Measurements from ENCODE around the gene SELENOM.

SELENOM gene

DNA sequence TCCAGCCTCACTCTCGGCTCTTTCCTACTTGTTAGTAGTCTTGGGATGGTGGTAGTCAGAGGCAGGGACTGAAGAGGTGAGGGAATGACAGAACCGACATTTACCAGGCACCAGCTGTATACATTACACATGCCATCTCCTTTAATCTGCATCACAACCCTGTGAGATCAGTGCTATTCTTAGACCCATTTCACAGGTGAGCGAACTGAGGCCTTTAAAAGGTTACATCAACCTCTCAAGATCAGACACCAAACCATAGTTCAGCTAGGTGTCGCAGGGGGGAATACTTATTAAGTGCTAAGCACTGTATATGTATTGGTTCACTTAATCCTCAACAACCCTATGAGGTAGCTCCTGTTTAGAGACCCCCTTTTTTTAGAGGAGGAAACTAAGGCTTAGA, 27.3 kb upstream of the SELENOM start:
- Histone ChIP-seq H3F3A (ENCODE audit: control insufficient read depth, insufficient read depth) (no peaks in the 10 kb centered on the region), H3K79me2 (ENCODE audit: control insufficient read depth, low read length) (no peaks in the 10 kb centered on the region), H3K27me3 (ENCODE audit: control insufficient read depth, low read length) (no peaks in the 10 kb centered on the region), H4K20me1 (ENCODE audit: control insufficient read depth, insufficient read depth, low read depth, low read length) (no peaks in the 10 kb centered on the region), H3K4me1 (ENCODE audit: control insufficient read depth, low read length) (no peaks in the 10 kb centered on the region), H3K4me3 (ENCODE audit: low read length) (no peak overlapping the region), H3K9me2 (replicated peaks; ENCODE audit: control insufficient read depth, low read length) (no peaks in the 10 kb centered on the region), H3K9me3 (ENCODE audit: control insufficient read depth, insufficient read depth, low read length) (no peaks in the 10 kb centered on the region), H3K27ac (ENCODE audit: low read depth, low read length) (no peak overlapping the region), H3K36me3 (ENCODE audit: control insufficient read depth, low read length) (no peaks in the 10 kb centered on the region), H3K4me2 (ENCODE audit: low read length) (no peak overlapping the region)
- TF ChIP-seq, protein P1, sequence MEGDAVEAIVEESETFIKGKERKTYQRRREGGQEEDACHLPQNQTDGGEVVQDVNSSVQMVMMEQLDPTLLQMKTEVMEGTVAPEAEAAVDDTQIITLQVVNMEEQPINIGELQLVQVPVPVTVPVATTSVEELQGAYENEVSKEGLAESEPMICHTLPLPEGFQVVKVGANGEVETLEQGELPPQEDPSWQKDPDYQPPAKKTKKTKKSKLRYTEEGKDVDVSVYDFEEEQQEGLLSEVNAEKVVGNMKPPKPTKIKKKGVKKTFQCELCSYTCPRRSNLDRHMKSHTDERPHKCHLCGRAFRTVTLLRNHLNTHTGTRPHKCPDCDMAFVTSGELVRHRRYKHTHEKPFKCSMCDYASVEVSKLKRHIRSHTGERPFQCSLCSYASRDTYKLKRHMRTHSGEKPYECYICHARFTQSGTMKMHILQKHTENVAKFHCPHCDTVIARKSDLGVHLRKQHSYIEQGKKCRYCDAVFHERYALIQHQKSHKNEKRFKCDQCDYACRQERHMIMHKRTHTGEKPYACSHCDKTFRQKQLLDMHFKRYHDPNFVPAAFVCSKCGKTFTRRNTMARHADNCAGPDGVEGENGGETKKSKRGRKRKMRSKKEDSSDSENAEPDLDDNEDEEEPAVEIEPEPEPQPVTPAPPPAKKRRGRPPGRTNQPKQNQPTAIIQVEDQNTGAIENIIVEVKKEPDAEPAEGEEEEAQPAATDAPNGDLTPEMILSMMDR (IDR thresholded peaks at IDR 0.05; ENCODE audit: low read depth, low read length, poor library complexity, severe bottlenecking) = no peak
- no peak for TF ChIP-seq EZH2phosphoT487 (IDR thresholded peaks at IDR 0.05; ENCODE audit: borderline replicate concordance, low read length)

DNA sequence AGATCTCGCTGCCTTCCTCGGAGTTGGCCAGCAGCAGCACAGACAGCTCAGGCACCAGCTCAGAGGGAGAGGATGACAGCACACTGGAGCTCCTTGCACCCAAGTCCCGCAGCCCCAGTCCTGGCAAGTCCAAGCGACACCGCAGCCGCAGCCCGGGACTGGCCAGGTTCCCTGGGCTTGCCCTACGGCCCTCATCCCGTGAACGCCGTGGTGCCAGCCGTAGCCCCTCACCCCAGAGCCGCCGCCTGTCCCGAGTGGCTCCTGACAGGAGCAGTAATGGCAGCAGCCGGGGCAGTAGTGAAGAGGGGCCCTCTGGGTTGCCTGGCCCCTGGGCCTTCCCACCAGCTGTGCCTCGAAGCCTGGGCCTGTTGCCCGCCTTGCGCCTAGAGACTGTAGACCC, 26.5 kb upstream of the SELENOM start:
- Histone ChIP-seq H3K4me2 (ENCODE audit: low read length) (no peak overlapping the region), H3K27me3 (ENCODE audit: control insufficient read depth, low read length) (no peaks in the 10 kb centered on the region), H3K79me2 (ENCODE audit: control insufficient read depth, low read length) (no peaks in the 10 kb centered on the region), H3F3A (ENCODE audit: control insufficient read depth, insufficient read depth) (no peaks in the 10 kb centered on the region), H3K36me3 (ENCODE audit: control insufficient read depth, low read length) (no peaks in the 10 kb centered on the region), H3K4me3 (ENCODE audit: low read length) (no peak overlapping the region), H3K9me2 (replicated peaks; ENCODE audit: control insufficient read depth, low read length) (no peaks in the 10 kb centered on the region), H4K20me1 (ENCODE audit: control insufficient read depth, insufficient read depth, low read depth, low read length) (no peaks in the 10 kb centered on the region), H3K4me1 (ENCODE audit: control insufficient read depth, low read length) (no peaks in the 10 kb centered on the region), H3K9me3 (ENCODE audit: control insufficient read depth, insufficient read depth, low read length) (no peaks in the 10 kb centered on the region), H3K27ac (ENCODE audit: low read depth, low read length) (no peak overlapping the region)
- TF ChIP-seq, protein P1 (IDR thresholded peaks at IDR 0.05; ENCODE audit: low read depth, low read length, poor library complexity, severe bottlenecking) = no peak
- no peak for TF ChIP-seq EZH2phosphoT487 (IDR thresholded peaks at IDR 0.05; ENCODE audit: borderline replicate concordance, low read length)

DNA sequence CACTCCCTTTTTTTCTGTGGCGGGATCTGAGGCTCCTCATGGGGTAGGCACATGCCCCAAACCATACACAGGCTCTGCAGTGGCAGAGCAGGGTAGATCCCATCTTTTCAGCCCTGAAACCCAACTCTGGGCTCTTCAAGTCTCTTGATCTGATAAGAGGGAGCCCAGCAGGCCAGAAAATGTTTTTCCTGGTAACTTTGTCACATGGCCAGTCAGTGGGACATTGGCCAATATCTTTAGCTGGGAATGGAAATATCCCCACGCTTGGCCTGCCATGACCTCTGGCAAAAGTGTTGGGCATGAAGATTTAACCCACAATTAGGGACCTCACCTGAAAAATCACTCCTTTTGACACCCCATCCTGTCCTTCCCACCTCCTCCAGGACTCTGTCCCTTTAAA, 23.5 kb upstream of the SELENOM start:
- Histone ChIP-seq H3F3A (ENCODE audit: control insufficient read depth, insufficient read depth) (no peaks in the 10 kb centered on the region), H3K4me3 (ENCODE audit: low read length) (no peak overlapping the region), H3K27ac (ENCODE audit: low read depth, low read length) (no peak overlapping the region), H3K27me3 (ENCODE audit: control insufficient read depth, low read length) (no peaks in the 10 kb centered on the region), H3K4me2 (ENCODE audit: low read length) (no peak overlapping the region), H3K9me2 (replicated peaks; ENCODE audit: control insufficient read depth, low read length) (no peaks in the 10 kb centered on the region), H4K20me1 (ENCODE audit: control insufficient read depth, insufficient read depth, low read depth, low read length) (no peaks in the 10 kb centered on the region), H3K4me1 (ENCODE audit: control insufficient read depth, low read length) (peaks cover 9% of the 10 kb centered on the region), H3K79me2 (ENCODE audit: control insufficient read depth, low read length) (no peaks in the 10 kb centered on the region), H3K9me3 (ENCODE audit: control insufficient read depth, insufficient read depth, low read length) (no peaks in the 10 kb centered on the region), H3K36me3 (ENCODE audit: control insufficient read depth, low read length) (no peaks in the 10 kb centered on the region)
- no peak for TF ChIP-seq EZH2phosphoT487 (IDR thresholded peaks at IDR 0.05; ENCODE audit: borderline replicate concordance, low read length)
- TF ChIP-seq, protein P1 (IDR thresholded peaks at IDR 0.05; ENCODE audit: low read depth, low read length, poor library complexity, severe bottlenecking) = no peak

DNA sequence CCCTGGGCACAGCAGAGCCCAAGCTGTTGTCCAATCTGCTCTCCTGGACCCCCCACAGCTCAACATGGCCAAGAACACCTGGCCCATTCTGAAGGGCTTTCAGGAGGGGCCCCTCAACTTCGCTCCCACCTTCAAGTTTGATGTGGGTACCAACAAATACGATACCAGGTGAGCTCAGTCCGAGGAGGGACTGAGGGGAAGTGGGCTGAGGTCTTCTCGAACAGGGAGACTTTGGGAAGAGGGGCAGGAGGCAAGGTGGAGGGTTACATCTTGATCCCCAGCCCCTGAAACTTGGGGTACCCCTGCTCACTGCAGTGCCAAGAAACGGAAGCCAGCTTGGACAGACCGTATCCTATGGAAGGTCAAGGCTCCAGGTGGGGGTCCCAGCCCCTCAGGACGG, 20.8 kb upstream of the SELENOM start:
- Histone ChIP-seq H3K4me3 (ENCODE audit: low read length) (no peak overlapping the region), H3K27ac (ENCODE audit: low read depth, low read length) (no peak overlapping the region), H3K9me2 (replicated peaks; ENCODE audit: control insufficient read depth, low read length) (no peaks in the 10 kb centered on the region), H3F3A (ENCODE audit: control insufficient read depth, insufficient read depth) (no peaks in the 10 kb centered on the region), H3K79me2 (ENCODE audit: control insufficient read depth, low read length) (no peaks in the 10 kb centered on the region), H3K4me2 (ENCODE audit: low read length) (no peak overlapping the region; the same call in 1 of the 2 replicates), H4K20me1 (ENCODE audit: control insufficient read depth, insufficient read depth, low read depth, low read length) (no peaks in the 10 kb centered on the region), H3K27me3 (ENCODE audit: control insufficient read depth, low read length) (no peaks in the 10 kb centered on the region), H3K4me1 (ENCODE audit: control insufficient read depth, low read length) (peaks cover 9% of the 10 kb centered on the region), H3K36me3 (ENCODE audit: control insufficient read depth, low read length) (no peaks in the 10 kb centered on the region), H3K9me3 (ENCODE audit: control insufficient read depth, insufficient read depth, low read length) (no peaks in the 10 kb centered on the region)
- TF ChIP-seq, protein P1 (IDR thresholded peaks at IDR 0.05; ENCODE audit: low read depth, low read length, poor library complexity, severe bottlenecking) = no peak
- TF ChIP-seq EZH2phosphoT487 (IDR thresholded peaks at IDR 0.05; ENCODE audit: borderline replicate concordance, low read length) = no peak

Data from DOHH2 (cell line).